ENCODE data around the gene MORN5. TPM values are rescaled to one million over a fixed set of nuclear protein-coding genes. Genes with fewer than 3 reads are reported as not detected.

MORN5 gene
- total RNA-seq, 4 donors from 2014 or later, result 3.8 to 4.0 TPM; not detected in 2

DNA sequence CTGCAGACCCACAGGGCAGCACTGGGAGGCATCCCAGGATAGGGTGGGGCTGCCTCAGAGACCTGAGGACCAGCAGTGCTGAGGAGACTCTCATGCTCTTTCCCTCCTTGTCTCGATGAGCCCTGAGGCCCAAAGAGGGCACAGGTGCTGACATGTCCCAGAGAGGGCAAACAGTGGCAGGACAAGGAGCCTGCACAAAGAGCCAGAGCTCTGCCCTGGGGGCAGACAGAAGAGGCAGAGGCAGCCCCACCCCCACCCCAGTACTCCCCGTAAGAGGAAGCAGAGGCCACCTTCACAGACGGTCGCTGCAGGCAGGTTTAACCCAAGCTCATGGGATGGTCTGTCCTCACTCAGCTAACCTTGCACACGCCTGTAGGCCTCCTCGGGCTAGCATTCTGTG lies 37.2 kb upstream of the MORN5 start:
- Histone ChIP-seq H3K9me3 (no peaks in the 10 kb centered on the region), H3K27ac (no peak overlapping the region), H3K4me3 (no peak overlapping the region), H3K36me3 (no peaks in the 10 kb centered on the region), H3K27me3 (peaks cover 25% of the 10 kb centered on the region), H3K4me1 (peaks cover 0 to 15% (median 8%) of the 10 kb centered on the region in 4 donors)
- in situ Hi-C loops (cut with MboI; ENCODE audit: low pct_ligation_motif_present in 1 of 4, low pct_unique_long_range_greater_than_20kb in 1 of 4, low sequenced_read_pairs in 3 of 4) (loop anchor here (5.0 to 25.0 kb wide), 6 partner anchors 222 to 690 kb away; partner anchors contain the start of gene OR1K1 (in 4 of the 4)), intact Hi-C loops (cut with DNase I; ENCODE audit: low total_unique reads) (loop anchor here (10.0 kb wide), 1 partner anchor 332 kb away; no protein-coding TSS in a partner anchor)
- 43% methylated on average over 5 of the region's 6 CpGs; no CpG with 5 or more reads in 1 of the 2 donors for WGBS, 2 donors (ENCODE audit: low coverage in 1 of 2)
- TF ChIP-seq EP300 (IDR thresholded peaks at IDR 0.05; ENCODE audit: low read depth) (no peak), POLR2AphosphoS5 (IDR thresholded peaks at IDR 0.05) (no peak), POLR2A (IDR thresholded peaks at IDR 0.05) (no peak)
- TF ChIP-seq, protein P1, sequence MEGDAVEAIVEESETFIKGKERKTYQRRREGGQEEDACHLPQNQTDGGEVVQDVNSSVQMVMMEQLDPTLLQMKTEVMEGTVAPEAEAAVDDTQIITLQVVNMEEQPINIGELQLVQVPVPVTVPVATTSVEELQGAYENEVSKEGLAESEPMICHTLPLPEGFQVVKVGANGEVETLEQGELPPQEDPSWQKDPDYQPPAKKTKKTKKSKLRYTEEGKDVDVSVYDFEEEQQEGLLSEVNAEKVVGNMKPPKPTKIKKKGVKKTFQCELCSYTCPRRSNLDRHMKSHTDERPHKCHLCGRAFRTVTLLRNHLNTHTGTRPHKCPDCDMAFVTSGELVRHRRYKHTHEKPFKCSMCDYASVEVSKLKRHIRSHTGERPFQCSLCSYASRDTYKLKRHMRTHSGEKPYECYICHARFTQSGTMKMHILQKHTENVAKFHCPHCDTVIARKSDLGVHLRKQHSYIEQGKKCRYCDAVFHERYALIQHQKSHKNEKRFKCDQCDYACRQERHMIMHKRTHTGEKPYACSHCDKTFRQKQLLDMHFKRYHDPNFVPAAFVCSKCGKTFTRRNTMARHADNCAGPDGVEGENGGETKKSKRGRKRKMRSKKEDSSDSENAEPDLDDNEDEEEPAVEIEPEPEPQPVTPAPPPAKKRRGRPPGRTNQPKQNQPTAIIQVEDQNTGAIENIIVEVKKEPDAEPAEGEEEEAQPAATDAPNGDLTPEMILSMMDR (IDR thresholded peaks at IDR 0.05), result no peak
- DNase-seq, result no peak

DNA sequence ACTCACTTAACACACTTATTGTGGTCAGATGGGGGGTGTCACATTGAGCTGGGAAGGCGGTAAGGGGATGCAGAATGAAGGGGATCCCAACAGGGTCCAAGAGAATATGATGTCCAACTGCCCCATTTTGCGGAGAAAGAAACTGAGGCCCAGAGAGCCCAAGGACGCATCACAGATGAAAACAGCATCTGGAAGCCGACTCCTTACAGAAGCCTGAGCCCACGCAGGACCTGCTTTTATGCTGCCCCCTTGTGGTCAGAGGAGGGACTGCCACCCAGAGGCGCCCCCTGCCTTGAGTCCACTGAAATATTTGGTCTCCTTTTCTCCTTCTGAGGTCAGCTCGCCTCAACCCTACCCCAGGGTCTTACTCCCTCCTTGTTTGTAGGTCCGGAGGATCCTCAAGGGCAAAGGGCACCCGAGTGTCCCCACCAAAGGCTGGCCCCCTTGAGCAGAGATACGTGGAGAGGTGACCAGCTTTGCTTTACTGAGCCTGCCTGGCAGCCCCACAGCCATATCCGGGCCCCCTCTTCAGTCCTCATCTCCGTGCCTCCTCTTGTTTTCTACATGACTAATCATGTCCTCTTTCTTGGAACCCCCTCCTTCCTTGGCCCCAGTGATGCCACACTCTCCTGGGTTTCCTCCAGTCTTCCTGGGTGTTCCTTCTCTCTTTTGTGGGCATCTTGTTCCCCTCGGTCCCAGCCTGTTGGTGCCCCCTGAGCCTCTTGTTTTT lies 36.6 kb upstream of the MORN5 start:
- no peak for TF ChIP-seq POLR2A (IDR thresholded peaks at IDR 0.05)
- TF ChIP-seq, protein P1 (IDR thresholded peaks at IDR 0.05), result peak; percentile 94 to 98 (median 94)
- TF ChIP-seq EP300 (IDR thresholded peaks at IDR 0.05; ENCODE audit: low read depth), result no peak
- TF ChIP-seq POLR2AphosphoS5 (IDR thresholded peaks at IDR 0.05), result no peak
- 24 to 50% methylated on average over 1 to 13 of the region's 13 CpGs for WGBS, 2 donors (ENCODE audit: low coverage in 1 of 2)
- peaks cover 0 to 15% (median 8%) of the 10 kb centered on the region in 4 donors for H3K4me1 ChIP-seq
- no peaks in the 10 kb centered on the region for H3K36me3 ChIP-seq
- in situ Hi-C loops (cut with MboI; ENCODE audit: low pct_ligation_motif_present in 1 of 4, low pct_unique_long_range_greater_than_20kb in 1 of 4, low sequenced_read_pairs in 3 of 4) (loop anchor here (5.0 to 25.0 kb wide), 6 partner anchors 222 to 689 kb away; partner anchors contain the start of gene OR1K1 (in 4 of the 4)), intact Hi-C loops (cut with DNase I; ENCODE audit: low total_unique reads) (loop anchor here (10.0 kb wide), 1 partner anchor 332 kb away; no protein-coding TSS in a partner anchor)
- H3K9me3 ChIP-seq, result no peaks in the 10 kb centered on the region
- no peak overlapping the region for H3K4me3 ChIP-seq
- peaks cover 31% of the 10 kb centered on the region for H3K27me3 ChIP-seq
- peak; percentile 74 for DNase-seq
- no peak overlapping the region for H3K27ac ChIP-seq

DNA sequence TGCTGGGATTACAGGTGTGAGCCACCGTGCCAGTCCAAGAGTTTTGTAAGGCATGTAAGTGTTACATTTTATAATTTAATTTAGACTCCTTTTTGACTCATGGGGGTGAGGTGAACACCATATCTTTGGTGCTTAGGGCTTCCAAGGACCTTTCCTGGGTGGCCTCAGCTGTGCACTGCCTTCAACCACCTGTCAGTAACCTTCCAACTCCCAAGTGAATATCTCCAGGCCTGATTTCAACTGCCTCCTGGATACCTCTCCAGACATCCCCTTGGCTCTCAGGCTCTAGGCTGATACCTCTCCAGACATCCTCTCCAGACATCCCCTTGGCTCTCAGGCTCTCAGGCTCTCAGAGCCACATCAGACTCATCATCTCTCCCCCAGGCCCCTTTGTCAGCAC lies 35.7 kb upstream of the MORN5 start:
- Histone ChIP-seq H3K9me3 (no peaks in the 10 kb centered on the region), H3K27me3 (peaks cover 34% of the 10 kb centered on the region), H3K4me1 (peaks cover 0 to 15% (median 8%) of the 10 kb centered on the region in 4 donors), H3K4me3 (no peak overlapping the region), H3K36me3 (no peaks in the 10 kb centered on the region), H3K27ac (no peak overlapping the region)
- no peak for DNase-seq
- TF ChIP-seq, protein P1 (IDR thresholded peaks at IDR 0.05), result no peak
- TF ChIP-seq POLR2A (IDR thresholded peaks at IDR 0.05), result no peak
- TF ChIP-seq POLR2AphosphoS5 (IDR thresholded peaks at IDR 0.05), result no peak
- TF ChIP-seq EP300 (IDR thresholded peaks at IDR 0.05; ENCODE audit: low read depth), result no peak
- intact Hi-C loops (cut with DNase I; ENCODE audit: low total_unique reads), result loop anchor here (10.0 kb wide), 1 partner anchor 331 kb away; no protein-coding TSS in a partner anchor
- in situ Hi-C loops (cut with MboI; ENCODE audit: low pct_ligation_motif_present in 1 of 4, low pct_unique_long_range_greater_than_20kb in 1 of 4, low sequenced_read_pairs in 3 of 4), result loop anchor here (5.0 to 25.0 kb wide), 6 partner anchors 221 to 688 kb away; partner anchors contain the start of gene OR1K1 (in 4 of the 4)
- WGBS, 2 donors (ENCODE audit: low coverage in 1 of 2), result 79% methylated on average over 1 of the region's 1 CpG; no CpG with 5 or more reads in 1 of the 2 donors

DNA sequence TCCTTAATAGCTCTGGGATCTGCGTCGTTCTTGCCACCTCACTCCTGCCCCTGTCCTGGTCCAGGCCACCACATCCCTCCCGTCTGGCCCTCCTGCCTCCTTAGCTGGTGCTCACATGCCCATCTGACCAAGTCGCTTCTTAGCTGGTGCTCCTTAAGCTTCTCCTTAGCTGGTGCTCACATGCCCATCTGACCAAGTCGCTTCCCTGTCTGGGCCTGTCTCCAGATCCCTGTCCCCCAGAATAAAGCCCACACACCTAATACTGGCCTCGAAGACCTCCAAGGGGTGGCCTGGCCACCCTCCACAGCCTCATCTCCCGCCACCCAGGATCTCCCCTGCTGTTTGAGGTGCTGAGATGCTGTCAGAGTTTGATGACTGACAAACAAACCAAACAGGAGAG lies 35.2 kb upstream of the MORN5 start:
- Histone ChIP-seq H3K27ac (no peak overlapping the region), H3K27me3 (peaks cover 34% of the 10 kb centered on the region), H3K9me3 (no peaks in the 10 kb centered on the region), H3K4me1 (peaks cover 0 to 15% (median 8%) of the 10 kb centered on the region in 4 donors), H3K36me3 (no peaks in the 10 kb centered on the region), H3K4me3 (no peak overlapping the region)
- TF ChIP-seq POLR2AphosphoS5 (IDR thresholded peaks at IDR 0.05) (no peak), POLR2A (IDR thresholded peaks at IDR 0.05) (no peak), EP300 (IDR thresholded peaks at IDR 0.05; ENCODE audit: low read depth) (no peak)
- TF ChIP-seq, protein P1 (IDR thresholded peaks at IDR 0.05), result no peak
- in situ Hi-C loops (cut with MboI; ENCODE audit: low pct_ligation_motif_present in 1 of 4, low pct_unique_long_range_greater_than_20kb in 1 of 4, low sequenced_read_pairs in 3 of 4), result loop anchor here (5.0 to 25.0 kb wide), 6 partner anchors 220 to 688 kb away; partner anchors contain the start of gene OR1K1 (in 4 of the 4)
- WGBS, 2 donors (ENCODE audit: low coverage in 1 of 2), result 70% methylated on average over 7 of the region's 7 CpGs; no CpG with 5 or more reads in 1 of the 2 donors
- DNase-seq, result no peak
- intact Hi-C loops (cut with DNase I; ENCODE audit: low total_unique reads), result loop anchor here (10.0 kb wide), 1 partner anchor 330 kb away; no protein-coding TSS in a partner anchor

Data from transverse colon (tissue), 4 donors.